ENCODE measurements around the gene SLC28A1.

Gene SLC28A1

DNA sequence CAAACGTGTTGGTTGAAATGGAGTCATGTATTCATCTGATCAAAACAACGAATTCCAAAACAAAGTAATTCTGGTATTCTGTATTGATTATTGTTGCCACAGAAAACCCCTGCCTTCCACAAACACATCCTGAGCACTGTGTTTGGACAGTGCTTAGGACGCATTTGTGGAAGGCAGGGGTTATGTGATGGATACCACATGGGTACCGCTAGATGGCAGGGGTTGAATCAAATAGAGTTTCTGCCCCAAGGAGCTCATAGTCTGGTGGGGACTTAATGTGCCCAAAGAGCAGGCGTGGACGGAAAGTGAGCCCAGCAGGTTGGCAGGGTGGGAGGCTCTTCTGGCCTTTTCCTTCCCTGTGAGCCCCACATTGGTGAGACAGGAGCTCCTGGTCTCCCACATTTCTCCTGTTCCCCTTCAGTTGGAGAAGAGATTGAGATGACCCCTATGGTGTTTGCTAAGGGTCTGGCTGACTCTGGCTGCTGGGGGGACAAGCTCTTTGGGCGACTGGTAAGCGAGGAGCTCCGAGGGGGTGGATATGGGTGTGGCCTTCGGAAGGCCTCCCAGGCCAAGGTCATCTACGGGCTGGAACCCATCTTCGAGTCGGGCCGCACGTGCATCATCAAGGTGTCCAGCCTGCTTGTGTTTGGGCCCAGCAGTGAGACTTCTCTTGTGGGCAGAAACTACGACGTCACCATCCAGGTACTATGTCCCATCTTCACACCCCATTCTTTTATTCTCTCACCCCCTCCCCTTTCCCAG, 22.1 kb upstream of the SLC28A1 start:
- Histone ChIP-seq H3K4me2 (ENCODE audit: low read length) (no peak overlapping the region), H3K9ac (ENCODE audit: low read depth, low read length) (no peak overlapping the region), H3K4me3 (ENCODE audit: low read length) (no peak overlapping the region), H3K27me3 (ENCODE audit: control insufficient read depth, insufficient read depth, low read length) (no peaks in the 10 kb centered on the region), H3K9me3 (replicated peaks; ENCODE audit: low read length) (no peaks in the 10 kb centered on the region), H3K36me3 (ENCODE audit: insufficient read depth, low read length) (no peaks in the 10 kb centered on the region), H3K4me1 (ENCODE audit: control insufficient read depth, insufficient read depth, low read length) (no peaks in the 10 kb centered on the region)

DNA sequence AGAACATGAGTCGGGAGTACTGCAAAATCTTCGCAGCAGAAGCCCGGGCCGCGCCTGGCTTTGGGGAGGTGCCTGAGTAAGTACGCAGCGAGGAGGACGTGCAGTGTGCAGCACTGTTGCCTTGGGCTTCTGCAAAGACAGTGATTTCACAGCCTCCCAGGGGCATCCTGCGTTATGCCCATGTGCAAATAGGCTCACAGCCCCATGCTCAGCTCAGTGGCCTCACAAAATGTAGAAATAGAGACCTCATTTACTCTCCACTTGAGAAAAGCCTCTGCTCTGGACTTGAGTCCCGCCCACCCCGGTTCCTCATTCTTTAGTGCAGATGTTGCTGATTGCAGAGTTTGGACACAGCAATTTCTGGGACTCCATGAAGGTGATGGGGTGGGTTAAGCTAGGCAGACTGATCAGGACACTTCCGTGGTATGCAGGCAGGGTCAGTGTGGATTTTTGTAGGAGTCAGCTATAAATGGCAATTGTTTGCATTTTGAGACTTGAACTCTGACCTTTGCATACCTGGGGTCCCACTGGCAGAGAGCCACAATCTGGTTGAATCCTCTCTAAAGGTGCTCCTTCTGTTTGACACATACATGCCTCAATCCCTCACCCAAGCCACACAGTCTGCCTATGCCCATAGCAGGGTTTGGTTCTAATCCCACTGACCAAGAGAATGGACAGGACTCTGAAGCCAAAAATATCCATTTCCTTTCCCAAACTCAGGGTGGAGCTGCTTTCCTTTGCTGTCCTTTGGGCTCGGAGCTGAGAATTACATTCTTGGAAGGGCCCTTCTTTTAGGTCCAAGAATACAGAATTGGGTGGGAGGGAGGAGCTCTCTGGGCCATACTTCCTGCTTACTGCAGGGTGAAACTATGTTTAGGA, 20.7 kb upstream of the SLC28A1 start:
- Histone ChIP-seq H3K4me1 (ENCODE audit: control insufficient read depth, insufficient read depth, low read length) (no peaks in the 10 kb centered on the region), H3K4me2 (ENCODE audit: low read length) (no peak overlapping the region), H3K27me3 (ENCODE audit: control insufficient read depth, insufficient read depth, low read length) (no peaks in the 10 kb centered on the region), H3K9ac (ENCODE audit: low read depth, low read length) (no peak overlapping the region), H3K36me3 (ENCODE audit: insufficient read depth, low read length) (no peaks in the 10 kb centered on the region), H3K9me3 (replicated peaks; ENCODE audit: low read length) (no peaks in the 10 kb centered on the region), H3K4me3 (ENCODE audit: low read length) (no peak overlapping the region)

GRCh38 chr15:84864444-84864795, 20.0 kb upstream of the SLC28A1 start:
- Histone ChIP-seq H3K9ac (ENCODE audit: low read depth, low read length) (no peak overlapping the region), H3K4me1 (ENCODE audit: control insufficient read depth, insufficient read depth, low read length) (no peaks in the 10 kb centered on the region), H3K4me2 (ENCODE audit: low read length) (no peak overlapping the region), H3K27me3 (ENCODE audit: control insufficient read depth, insufficient read depth, low read length) (no peaks in the 10 kb centered on the region), H3K4me3 (ENCODE audit: low read length) (no peak overlapping the region), H3K9me3 (replicated peaks; ENCODE audit: low read length) (no peaks in the 10 kb centered on the region), H3K36me3 (ENCODE audit: insufficient read depth, low read length) (no peaks in the 10 kb centered on the region)

DNA sequence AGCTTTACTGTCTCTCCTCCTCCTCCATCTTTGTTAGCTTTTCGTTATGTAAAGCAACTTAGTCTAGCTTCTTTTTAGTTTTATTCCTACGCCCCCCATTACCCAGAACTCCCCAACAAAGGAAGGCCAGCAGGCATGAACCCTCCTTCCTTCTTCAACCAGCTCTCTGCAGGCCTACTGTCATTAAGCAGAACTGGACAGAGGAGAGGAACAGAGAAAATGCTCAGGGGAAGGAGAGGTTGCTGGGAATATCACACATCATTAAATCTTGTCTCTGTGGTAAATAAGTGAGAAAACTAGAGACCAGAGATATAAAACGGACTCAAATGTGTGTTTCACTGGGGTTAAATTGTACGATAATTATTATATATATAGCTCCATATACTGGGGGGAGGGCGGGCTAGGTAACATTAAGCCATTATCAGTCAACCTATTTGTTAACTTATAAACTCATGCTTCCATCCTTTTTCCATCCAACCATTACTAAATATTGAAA, 19.3 kb upstream of the SLC28A1 start:
- no peak overlapping the region for H3K9ac ChIP-seq (ENCODE audit: low read depth, low read length)
- H3K4me3 ChIP-seq (ENCODE audit: low read length), result no peak overlapping the region
- no peak overlapping the region for H3K4me2 ChIP-seq (ENCODE audit: low read length)
- H3K9me3 ChIP-seq (replicated peaks; ENCODE audit: low read length), result no peaks in the 10 kb centered on the region
- H3K4me1 ChIP-seq (ENCODE audit: control insufficient read depth, insufficient read depth, low read length), result no peaks in the 10 kb centered on the region
- H3K27me3 ChIP-seq (ENCODE audit: control insufficient read depth, insufficient read depth, low read length), result no peaks in the 10 kb centered on the region
- H3K36me3 ChIP-seq (ENCODE audit: insufficient read depth, low read length), result no peaks in the 10 kb centered on the region

DNA sequence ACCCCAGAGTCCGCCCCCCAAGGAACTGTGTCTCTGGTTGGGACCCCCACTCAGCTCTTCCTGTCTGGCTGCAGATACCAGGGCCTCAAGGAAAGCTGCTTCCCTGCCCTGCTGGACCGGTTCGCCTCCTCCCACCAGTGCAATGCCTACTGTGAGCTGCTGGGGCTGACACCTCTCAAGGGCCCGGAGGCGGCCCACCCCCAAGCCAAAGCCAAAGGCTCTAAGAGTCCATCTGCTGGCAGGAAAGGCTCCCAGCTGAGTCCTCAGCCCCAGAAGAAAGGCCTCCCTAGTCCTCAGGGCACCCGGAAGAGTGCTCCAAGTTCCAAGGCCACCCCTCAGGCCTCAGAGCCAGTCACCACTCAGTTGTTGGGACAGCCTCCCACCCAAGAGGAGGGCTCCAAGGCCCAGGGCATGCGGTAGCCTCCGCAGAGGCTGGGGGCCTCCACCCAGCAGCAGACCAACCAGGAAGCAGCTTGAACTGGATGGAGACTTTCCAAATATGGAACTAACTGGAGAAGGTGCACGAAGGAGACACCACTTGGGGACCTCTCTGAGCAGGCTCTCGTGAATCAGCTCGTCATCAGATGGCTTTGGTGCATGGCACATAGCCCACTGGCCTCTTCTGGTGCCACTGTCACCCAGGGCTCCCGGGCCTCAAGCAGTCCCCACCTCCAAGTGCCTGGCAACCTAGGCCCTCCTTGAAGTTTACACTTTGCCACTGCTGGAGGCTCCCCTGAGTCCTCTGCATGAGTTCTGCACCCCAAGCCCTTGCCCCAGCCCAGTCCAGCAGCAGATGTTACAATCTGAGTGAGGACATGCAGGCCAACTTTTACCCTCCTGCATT, 16.2 kb upstream of the SLC28A1 start:
- no peak overlapping the region for H3K9ac ChIP-seq (ENCODE audit: low read depth, low read length)
- H3K27me3 ChIP-seq (ENCODE audit: control insufficient read depth, insufficient read depth, low read length), result peaks cover 5% of the 10 kb centered on the region
- H3K9me3 ChIP-seq (replicated peaks; ENCODE audit: low read length), result no peaks in the 10 kb centered on the region
- H3K4me3 ChIP-seq (ENCODE audit: low read length), result no peak overlapping the region
- no peak overlapping the region for H3K4me2 ChIP-seq (ENCODE audit: low read length)
- H3K36me3 ChIP-seq (ENCODE audit: insufficient read depth, low read length), result no peaks in the 10 kb centered on the region
- no peaks in the 10 kb centered on the region for H3K4me1 ChIP-seq (ENCODE audit: control insufficient read depth, insufficient read depth, low read length)

GRCh38 chr15:84869510-84869909, 15.0 kb upstream of the SLC28A1 start:
- Histone ChIP-seq H3K36me3 (ENCODE audit: insufficient read depth, low read length) (no peaks in the 10 kb centered on the region), H3K27me3 (ENCODE audit: control insufficient read depth, insufficient read depth, low read length) (peaks cover 9% of the 10 kb centered on the region), H3K4me1 (ENCODE audit: control insufficient read depth, insufficient read depth, low read length) (no peaks in the 10 kb centered on the region), H3K4me3 (ENCODE audit: low read length) (no peak overlapping the region), H3K4me2 (ENCODE audit: low read length) (no peak overlapping the region), H3K9me3 (replicated peaks; ENCODE audit: low read length) (no peaks in the 10 kb centered on the region), H3K9ac (ENCODE audit: low read depth, low read length) (no peak overlapping the region)

GRCh38 chr15:84871428-84871985, 13.0 kb upstream of the SLC28A1 start:
- Histone ChIP-seq H3K9ac (ENCODE audit: low read depth, low read length) (no peak overlapping the region), H3K4me1 (ENCODE audit: control insufficient read depth, insufficient read depth, low read length) (no peaks in the 10 kb centered on the region), H3K9me3 (replicated peaks; ENCODE audit: low read length) (no peaks in the 10 kb centered on the region), H3K27me3 (ENCODE audit: control insufficient read depth, insufficient read depth, low read length) (peaks cover 12% of the 10 kb centered on the region), H3K36me3 (ENCODE audit: insufficient read depth, low read length) (no peaks in the 10 kb centered on the region), H3K4me3 (ENCODE audit: low read length) (no peak overlapping the region), H3K4me2 (ENCODE audit: low read length) (no peak overlapping the region)

DNA sequence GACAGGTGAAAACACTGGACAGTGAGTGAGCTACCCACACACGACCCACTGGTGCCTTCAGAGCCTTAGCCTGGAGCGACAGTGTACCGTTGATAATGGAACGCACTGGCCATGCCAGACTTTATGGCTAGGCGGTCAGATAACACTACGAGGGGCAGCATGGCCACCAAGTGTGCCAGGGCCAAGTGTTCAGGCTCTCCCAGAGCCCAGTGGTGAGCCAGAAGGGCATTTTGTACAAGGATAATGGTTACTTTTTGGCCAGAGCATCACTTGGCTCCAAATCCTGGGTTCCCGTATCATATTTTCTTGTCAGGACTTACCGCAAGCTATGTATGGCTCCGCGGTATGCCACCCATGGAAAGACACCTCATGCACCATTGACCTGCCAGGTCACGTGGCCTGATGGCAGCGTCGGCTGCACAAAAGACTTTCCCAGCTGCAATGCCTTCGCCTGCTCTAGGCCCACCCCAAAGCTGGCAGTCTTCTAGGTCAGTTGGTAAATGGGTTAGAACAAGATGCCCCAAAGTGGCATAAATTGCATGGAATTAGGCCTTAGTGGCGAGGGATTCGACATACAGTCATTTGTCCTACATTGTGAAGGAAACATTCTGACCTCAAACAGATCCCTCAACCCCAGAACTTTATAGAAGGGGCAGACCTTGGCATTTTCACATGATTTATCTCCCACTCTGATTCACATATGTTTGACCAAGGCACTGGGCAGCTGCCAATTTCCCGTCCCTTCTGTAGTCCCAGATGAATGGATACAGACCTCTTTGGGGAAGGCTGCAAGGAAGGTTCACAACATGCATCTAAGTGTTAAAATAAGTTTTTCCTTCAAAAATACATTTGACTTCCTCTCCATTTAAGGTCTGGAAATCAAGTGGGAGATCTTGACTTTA, 12.2 kb upstream of the SLC28A1 start:
- H3K27me3 ChIP-seq (ENCODE audit: control insufficient read depth, insufficient read depth, low read length), result peaks cover 12% of the 10 kb centered on the region
- H3K36me3 ChIP-seq (ENCODE audit: insufficient read depth, low read length), result no peaks in the 10 kb centered on the region
- no peaks in the 10 kb centered on the region for H3K4me1 ChIP-seq (ENCODE audit: control insufficient read depth, insufficient read depth, low read length)
- no peaks in the 10 kb centered on the region for H3K9me3 ChIP-seq (replicated peaks; ENCODE audit: low read length)
- no peak overlapping the region for H3K4me3 ChIP-seq (ENCODE audit: low read length)
- H3K4me2 ChIP-seq (ENCODE audit: low read length), result no peak overlapping the region
- no peak overlapping the region for H3K9ac ChIP-seq (ENCODE audit: low read depth, low read length)

DNA sequence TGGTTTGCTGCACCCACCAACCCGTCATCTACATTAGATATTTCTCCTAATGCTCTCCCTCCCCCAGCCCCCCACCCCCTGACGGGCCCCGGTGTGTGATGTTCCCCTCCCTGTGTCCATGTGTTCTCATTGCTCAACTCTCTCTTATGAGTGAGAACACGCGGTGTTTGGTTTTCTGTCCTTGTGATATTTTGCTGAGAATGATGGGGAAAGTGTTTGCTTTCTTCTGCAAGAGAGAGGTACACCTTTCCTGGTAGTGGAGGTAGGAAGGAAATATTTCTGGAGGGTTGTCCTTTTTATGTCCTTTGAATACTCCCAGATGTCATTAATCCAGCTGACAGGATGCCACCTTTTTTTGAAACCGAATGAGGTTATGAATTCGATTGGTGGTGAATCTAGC, 10.5 kb upstream of the SLC28A1 start:
- Histone ChIP-seq H3K4me3 (ENCODE audit: low read length) (no peak overlapping the region), H3K4me1 (ENCODE audit: control insufficient read depth, insufficient read depth, low read length) (no peaks in the 10 kb centered on the region), H3K27me3 (ENCODE audit: control insufficient read depth, insufficient read depth, low read length) (peaks cover 12% of the 10 kb centered on the region), H3K4me2 (ENCODE audit: low read length) (no peak overlapping the region), H3K9me3 (replicated peaks; ENCODE audit: low read length) (no peaks in the 10 kb centered on the region), H3K36me3 (ENCODE audit: insufficient read depth, low read length) (no peaks in the 10 kb centered on the region), H3K9ac (ENCODE audit: low read depth, low read length) (no peak overlapping the region)

GRCh38 chr15:84874981-84875699, 9.3 kb upstream of the SLC28A1 start:
- H3K36me3 ChIP-seq (ENCODE audit: insufficient read depth, low read length), result no peaks in the 10 kb centered on the region
- no peak overlapping the region for H3K4me3 ChIP-seq (ENCODE audit: low read length)
- H3K9me3 ChIP-seq (replicated peaks; ENCODE audit: low read length), result no peaks in the 10 kb centered on the region
- H3K4me1 ChIP-seq (ENCODE audit: control insufficient read depth, insufficient read depth, low read length), result no peaks in the 10 kb centered on the region
- peaks cover 20% of the 10 kb centered on the region for H3K27me3 ChIP-seq (ENCODE audit: control insufficient read depth, insufficient read depth, low read length)
- no peak overlapping the region for H3K9ac ChIP-seq (ENCODE audit: low read depth, low read length)
- H3K4me2 ChIP-seq (ENCODE audit: low read length), result no peak overlapping the region
